K562 (cell line): Measurements from ENCODE around the gene HPS1. TPM values are rescaled to one million over a fixed set of nuclear protein-coding genes. Genes with fewer than 3 reads are reported as not detected.

ENCODE experiments used
- ATAC-seq: fragments of 200-7000 bp; cut with Tn5 transposase; 3 replicates; pipeline ENCODE4 v1.9.1; 2020; ENCODE audit warnings: moderate library complexity
- BruUV-seq: library from RNA; stranded (reverse); fragments of 400-500 nt; replicated peaks from 2 replicates; lab custom pipeline; 2021; lab: Mats Ljungman, UMichigan
- CTCF ChIA-PET: fragments of 300-600 bp; formaldehyde crosslinking; extraction: SDS; loops from one replicate; lab custom pipeline; 2021; ENCODE audit warnings: low intra/inter-chr PET ratio; lab: Yijun Ruan, JAX
- POLR2A ChIA-PET: fragments of 300-600, 350-650 bp; sonication (Branson Sonifier 250); formaldehyde crosslinking; extraction: SDS; loops from one replicate; lab custom pipeline; 2021; ENCODE audit warnings: antibody characterized with exemption, inconsistent platforms; lab: Yijun Ruan, JAX
- DNase-seq, 4 experiments: peaks; one replicate each; pipeline versions ENCODE4 v3.0.0 to v3.0.0-alpha.2; 2011 to 2018; ENCODE audit warnings: low spot score in 3 of 4, mixed read lengths in 3 of 4; ENCODE audit errors: extremely low read depth in 1 of 4
- FAIRE-seq: peaks from 2 replicates; lab custom pipeline; 2011; peaks lifted over from hg19 to GRCh38; lab: Jason Lieb, UNC
- H2AFZ ChIP-seq: 2 replicates; pipeline ENCODE4 v1.6.0; 2011; ENCODE audit warnings: low read depth, low read length, control low read depth, inconsistent platforms
- H3K27ac ChIP-seq: fragments of 200-600 bp; 3 replicates; pipeline ENCODE4 v1.8.0; 2011; ENCODE audit warnings: low read depth, mild to moderate bottlenecking, control low read depth, inconsistent platforms, low read length, moderate library complexity, mixed read lengths; ENCODE audit errors: extremely low read depth
- H3K27me3 ChIP-seq, 2 experiments: fragments of 300-600 bp in 1 of 2; 2 replicates in 1 of 2; 3 replicates in 1 of 2; pipeline versions ENCODE4 v1.6.0 to v1.8.0; 2011; ENCODE audit warnings: inconsistent platforms in 2 of 2, low read length in 2 of 2, mild to moderate bottlenecking in 1 of 2, mixed read lengths in 1 of 2, moderate library complexity in 1 of 2; ENCODE audit not compliant: control insufficient read depth in 2 of 2, insufficient read depth in 2 of 2
- H3K36me3 ChIP-seq: fragments of 300-600 bp; 3 replicates; pipeline ENCODE4 v1.8.0; 2011; ENCODE audit warnings: mild to moderate bottlenecking, low read length, inconsistent platforms; ENCODE audit not compliant: control insufficient read depth, insufficient read depth
- H3K4me1 ChIP-seq, 2 experiments: fragments of 200-600 bp in 1 of 2; replicated peaks in 1 of 2; 2 replicates in 1 of 2; 3 replicates in 1 of 2; pipeline versions ENCODE4 v1.5.1 to v1.8.0; 2011; ENCODE audit warnings: inconsistent platforms in 2 of 2, low read length in 2 of 2, mild to moderate bottlenecking in 1 of 2, mixed read lengths in 1 of 2, moderate library complexity in 1 of 2; ENCODE audit not compliant: control insufficient read depth in 2 of 2, insufficient read depth in 2 of 2
- H3K4me2 ChIP-seq: 2 replicates; pipeline ENCODE4 v1.6.1; 2011; ENCODE audit warnings: low read length, control low read depth, inconsistent platforms, mixed read lengths; ENCODE audit not compliant: insufficient read depth
- H3K4me3 ChIP-seq: fragments of 200-600 bp; sonication (generic), shearing (Covaris generic); 2 replicates; pipeline ENCODE4 v1.5.1; 2016; ENCODE audit warnings: control low read depth, inconsistent platforms
- H3K79me2 ChIP-seq: fragments of 200-600 bp; 3 replicates; pipeline ENCODE4 v1.8.0; 2011; ENCODE audit warnings: low read length, inconsistent platforms; ENCODE audit not compliant: control insufficient read depth, insufficient read depth
- H3K9ac ChIP-seq, 2 experiments: 2 replicates each; pipeline versions ENCODE4 v1.6.0 to v1.6.1; 2011; ENCODE audit warnings: low read depth in 2 of 2, low read length in 2 of 2, control low read depth in 1 of 2, inconsistent platforms in 1 of 2, mild to moderate bottlenecking in 1 of 2, mixed read lengths in 1 of 2; ENCODE audit not compliant: insufficient read depth in 1 of 2
- H3K9me1 ChIP-seq: one replicate; pipeline ENCODE4 v1.6.0; 2011; ENCODE audit warnings: inconsistent platforms, mild to moderate bottlenecking, low read length, moderate library complexity; ENCODE audit not compliant: control insufficient read depth, insufficient read depth
- H3K9me3 ChIP-seq: replicated peaks from 2 replicates; pipeline ENCODE4 v1.5.1; 2011; ENCODE audit warnings: low read depth, low read length, inconsistent platforms; ENCODE audit not compliant: control insufficient read depth, insufficient read depth
- H4K20me1 ChIP-seq: replicated peaks from 2 replicates; pipeline ENCODE4 v1.6.1; 2011; ENCODE audit warnings: low read length, inconsistent platforms, mixed read lengths; ENCODE audit not compliant: control insufficient read depth, insufficient read depth
- BCOR ChIP-seq: fragments of 450-650 bp; IDR thresholded peaks from 2 replicates; pipeline ENCODE4 v1.6.1; 2016
- DEAF1 ChIP-seq: fragments of 450-650 bp; formaldehyde crosslinking; IDR thresholded peaks from 2 replicates; pipeline ENCODE4 v1.4.0; 2020; ENCODE audit warnings: mild to moderate bottlenecking, moderate library complexity
- ETV1 ChIP-seq: fragments of 450-650 bp; conservative IDR thresholded peaks from 2 replicates; pipeline ENCODE4 v1.6.1; 2016; ENCODE audit warnings: missing genetic modification characterization, control low read depth, low read depth, missing compliant biosample characterization
- HINFP ChIP-seq: fragments of 450-650 bp; conservative IDR thresholded peaks from 2 replicates; pipeline ENCODE4 v1.6.1; 2016; ENCODE audit warnings: missing genetic modification characterization, low read depth, mild to moderate bottlenecking, control low read depth, missing compliant biosample characterization
- JUND ChIP-seq, 2 experiments: IDR thresholded peaks; 2 replicates in 1 of 2; 3 replicates in 1 of 2; pipeline ENCODE4 v1.6.1; 2011; ENCODE audit warnings: borderline replicate concordance in 2 of 2, low read depth in 2 of 2, low read length in 2 of 2, improper control_type of control experiment in 1 of 2, missing biosample characterization in 1 of 2, missing genetic modification characterization in 1 of 2, missing genetic modification reagents in 1 of 2
- KLF1 ChIP-seq: fragments of 450-650 bp; IDR thresholded peaks from 2 replicates; pipeline ENCODE4 v1.6.1; 2016; ENCODE audit warnings: missing genetic modification characterization, missing compliant biosample characterization
- MYBL2 ChIP-seq, 2 experiments: fragments of 450-650 bp in 1 of 2; sonication (generic) in 1 of 2; formaldehyde crosslinking in 1 of 2; IDR thresholded peaks; 2 replicates each; pipeline versions ENCODE4 v1.6.1 to v1.8.1; 2017 to 2022; ENCODE audit warnings: borderline replicate concordance in 1 of 2, inconsistent platforms in 1 of 2, low read depth in 1 of 2, mild to moderate bottlenecking in 1 of 2, missing genetic modification reagents in 1 of 2, moderate library complexity in 1 of 2
- SOX6 ChIP-seq: fragments of 450-650 bp; IDR thresholded peaks from 2 replicates; pipeline ENCODE4 v1.6.1; 2014; ENCODE audit warnings: mild to moderate bottlenecking
- WGBS: fragments of 100-300 bp; shearing (Covaris generic); methylation state at CpG from one replicate; pipeline ENCODE4 v1.1.6; 2016; ENCODE audit warnings: low coverage, mixed read lengths; ENCODE audit not compliant: insufficient coverage; ENCODE audit errors: missing lambda C conversion rate; 5-methylcytosine and 5-hydroxymethylcytosine counted together
- in situ Hi-C: fragments of 300-500 bp; cut with MboI; formaldehyde crosslinking; loops from 4 replicates; pipeline ENCODE4 v1.15.0; 2018; ENCODE audit warnings: inconsistent platforms, mixed read lengths
- intact Hi-C: fragments of 100-400 bp; cut with micrococcal nuclease; formaldehyde crosslinking; loops from 2 replicates; pipeline ENCODE4 v1.14.2; 2022
- polyA plus RNA-seq, 8 experiments: library from polyadenylated mRNA; depleted of rRNA in 4 of 8; stranded (reverse) in 5 of 8; unstranded in 3 of 8; fragments of >200 nt; fragmentation: Nextera tagmentation in 2 of 8; fragmentation: Illumina TruSeq in 1 of 8; extraction: Ambion mirVana in 2 of 8; extraction: Trizol in 1 of 8; gene quantifications; 2 replicates each; pipeline versions ENCODE4 v1.2.1 to v1.2.3, GENCODE V29; 2011 to 2014; ENCODE audit warnings: inconsistent platforms in 1 of 8, missing spikeins in 1 of 8
- total RNA-seq, 7 experiments: library from RNA; depleted of rRNA in 6 of 7; stranded (reverse); fragments of >200 nt in 6 of 7; fragmentation: Illumina TruSeq in 2 of 7; extraction: Trizol in 2 of 7; gene quantifications; 2 replicates each; pipeline versions ENCODE4 v1.2.1 to v1.2.3, GENCODE V29; 2011 to 2021; ENCODE audit warnings: low replicate concordance in 1 of 7
- TF ChIP-seq, protein P1 (sequence below): fragments of 200-800 bp; sonication (Bioruptor generic); IDR thresholded peaks from 2 replicates; pipeline ENCODE4 v1.6.1; 2017; ENCODE audit warnings: missing genetic modification characterization, missing compliant biosample characterization
- TF ChIP-seq, protein P2 (sequence below): fragments of 250-450 bp; sonication (Bioruptor Pico); IDR thresholded peaks from 2 replicates; pipeline ENCODE4 v1.8.0; 2022; ENCODE audit warnings: inconsistent platforms, mild to moderate bottlenecking, moderate library complexity, borderline replicate concordance

The HPS1 gene
- total and polyA plus RNA-seq, 9 of the 15 experiments (the other 6 are each of a cell fraction or from before 2014, with no cell fraction given): 18.1 to 43.6 (median 26.3) TPM

- H3K9me1 ChIP-seq: no peaks in the 10 kb centered on the region
- BruUV-seq: no TSS peak
- no peak overlapping the region for H3K4me2 ChIP-seq
- FAIRE-seq (no peak), ATAC-seq (no peak), DNase-seq (no peak)
- no peaks in the 10 kb centered on the region for H3K79me2 ChIP-seq
- no peaks in the 10 kb centered on the region for H3K4me1 ChIP-seq
- H3K27me3 ChIP-seq: no peaks in the 10 kb centered on the region
- intact Hi-C loops (no loop called here), in situ Hi-C loops (no loop called here)
- H2AFZ ChIP-seq: no peak overlapping the region
- no peaks in the 10 kb centered on the region; the same call in 1 of the 2 replicates for H3K9me3 ChIP-seq
- no peak overlapping the region for H3K27ac ChIP-seq
- 0% methylated on average over 2 of the region's 2 CpGs for WGBS
- ChIA-PET CTCF (no interaction called here), POLR2A (no interaction called here)
- H3K4me3 ChIP-seq: no peak overlapping the region
- H4K20me1 ChIP-seq: no peaks in the 10 kb centered on the region
- H3K9ac ChIP-seq: no peak overlapping the region
- no peaks in the 10 kb centered on the region for H3K36me3 ChIP-seq
- no peak for TF ChIP-seq SOX6
- no peak for TF ChIP-seq DEAF1
- no peak for TF ChIP-seq BCOR
- TF ChIP-seq, protein P1, sequence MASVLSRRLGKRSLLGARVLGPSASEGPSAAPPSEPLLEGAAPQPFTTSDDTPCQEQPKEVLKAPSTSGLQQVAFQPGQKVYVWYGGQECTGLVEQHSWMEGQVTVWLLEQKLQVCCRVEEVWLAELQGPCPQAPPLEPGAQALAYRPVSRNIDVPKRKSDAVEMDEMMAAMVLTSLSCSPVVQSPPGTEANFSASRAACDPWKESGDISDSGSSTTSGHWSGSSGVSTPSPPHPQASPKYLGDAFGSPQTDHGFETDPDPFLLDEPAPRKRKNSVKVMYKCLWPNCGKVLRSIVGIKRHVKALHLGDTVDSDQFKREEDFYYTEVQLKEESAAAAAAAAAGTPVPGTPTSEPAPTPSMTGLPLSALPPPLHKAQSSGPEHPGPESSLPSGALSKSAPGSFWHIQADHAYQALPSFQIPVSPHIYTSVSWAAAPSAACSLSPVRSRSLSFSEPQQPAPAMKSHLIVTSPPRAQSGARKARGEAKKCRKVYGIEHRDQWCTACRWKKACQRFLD (CRISPR knock-in tag): no peak
- TF ChIP-seq ETV1 (tag): no peak
- no peak for TF ChIP-seq JUND (IDR thresholded peaks at IDR 0.05; ENCODE audit: borderline replicate concordance, low read depth, low read length)
- TF ChIP-seq JUND (tag; IDR thresholded peaks at IDR 0.05; ENCODE audit: borderline replicate concordance, low read depth, low read length): no peak
- no peak for TF ChIP-seq KLF1 (tag)
- TF ChIP-seq MYBL2 (IDR thresholded peaks at IDR 0.05; ENCODE audit: low read depth): no peak
- no peak for TF ChIP-seq MYBL2 (CRISPR knock-in tag; IDR thresholded peaks at IDR 0.05; ENCODE audit: borderline replicate concordance)
- TF ChIP-seq HINFP (tag): no peak
- TF ChIP-seq, protein P2, sequence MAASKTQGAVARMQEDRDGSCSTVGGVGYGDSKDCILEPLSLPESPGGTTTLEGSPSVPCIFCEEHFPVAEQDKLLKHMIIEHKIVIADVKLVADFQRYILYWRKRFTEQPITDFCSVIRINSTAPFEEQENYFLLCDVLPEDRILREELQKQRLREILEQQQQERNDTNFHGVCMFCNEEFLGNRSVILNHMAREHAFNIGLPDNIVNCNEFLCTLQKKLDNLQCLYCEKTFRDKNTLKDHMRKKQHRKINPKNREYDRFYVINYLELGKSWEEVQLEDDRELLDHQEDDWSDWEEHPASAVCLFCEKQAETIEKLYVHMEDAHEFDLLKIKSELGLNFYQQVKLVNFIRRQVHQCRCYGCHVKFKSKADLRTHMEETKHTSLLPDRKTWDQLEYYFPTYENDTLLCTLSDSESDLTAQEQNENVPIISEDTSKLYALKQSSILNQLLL: no peak
Measured at GRCh38 chr10:98485959-98486358, 39.2 kb upstream of the HPS1 start.
